K562 (cell line): ENCODE results near the gene C16orf95.

Source experiments
- CREM ChIP-seq: IDR thresholded peaks from 2 replicates; pipeline ENCODE4 v1.6.1; 2014; ENCODE audit warnings: antibody characterized with exemption, low read depth
- FOS ChIP-seq: IDR thresholded peaks from 3 replicates; pipeline ENCODE4 v1.6.1; 2011; ENCODE audit not compliant: insufficient read length; ENCODE audit errors: extremely low read depth
- MAX ChIP-seq: sonication (generic); formaldehyde crosslinking; IDR thresholded peaks from 2 replicates; pipeline ENCODE4 v1.9.0; 2022; ENCODE audit warnings: mild to moderate bottlenecking, missing genetic modification reagents
- POLR2A ChIP-seq: fragments of 450-650 bp; conservative IDR thresholded peaks from 2 replicates; pipeline ENCODE4 v1.6.1; 2016
- RAD21 ChIP-seq, 2 experiments: fragments of 250-450 bp in 1 of 2; fragments of 450-650 bp in 1 of 2; sonication (Bioruptor Pico) in 1 of 2; formaldehyde crosslinking in 1 of 2; IDR thresholded peaks in 1 of 2; conservative IDR thresholded peaks in 1 of 2; 2 replicates each; pipeline versions ENCODE4 v1.4.0 to v1.8.0; 2020 to 2022; ENCODE audit warnings: mild to moderate bottlenecking in 2 of 2, moderate library complexity in 1 of 2
- RBM15 ChIP-seq: fragments of 200-400 bp; formaldehyde crosslinking; IDR thresholded peaks from 2 replicates; pipeline ENCODE4 v1.6.1; 2018; ENCODE audit warnings: mild to moderate bottlenecking, low read length, moderate library complexity; ENCODE audit not compliant: insufficient read depth
- SIN3B ChIP-seq: fragments of 450-650 bp; IDR thresholded peaks from 2 replicates; pipeline ENCODE4 v1.6.1; 2017; ENCODE audit warnings: low read depth, mild to moderate bottlenecking, moderate library complexity
- ZBTB7A ChIP-seq: IDR thresholded peaks from 2 replicates; pipeline ENCODE4 v1.6.1; 2011; ENCODE audit warnings: low read depth, mild to moderate bottlenecking, low read length, moderate library complexity, borderline replicate concordance; ENCODE audit not compliant: control insufficient read depth
- ZNF124 ChIP-seq: sonication (generic); formaldehyde crosslinking; IDR thresholded peaks from 2 replicates; pipeline ENCODE4 v1.8.1; 2022; ENCODE audit warnings: missing genetic modification reagents
- ZNF407 ChIP-seq: fragments of 450-650 bp; IDR thresholded peaks from 2 replicates; pipeline ENCODE4 v1.6.1; 2016; ENCODE audit warnings: low read depth
- TF ChIP-seq, protein P1 (sequence below): sonication (generic); formaldehyde crosslinking; IDR thresholded peaks from 2 replicates; pipeline ENCODE4 v1.8.0; 2023; ENCODE audit warnings: missing genetic modification reagents, mild to moderate bottlenecking, borderline replicate concordance

DNA sequence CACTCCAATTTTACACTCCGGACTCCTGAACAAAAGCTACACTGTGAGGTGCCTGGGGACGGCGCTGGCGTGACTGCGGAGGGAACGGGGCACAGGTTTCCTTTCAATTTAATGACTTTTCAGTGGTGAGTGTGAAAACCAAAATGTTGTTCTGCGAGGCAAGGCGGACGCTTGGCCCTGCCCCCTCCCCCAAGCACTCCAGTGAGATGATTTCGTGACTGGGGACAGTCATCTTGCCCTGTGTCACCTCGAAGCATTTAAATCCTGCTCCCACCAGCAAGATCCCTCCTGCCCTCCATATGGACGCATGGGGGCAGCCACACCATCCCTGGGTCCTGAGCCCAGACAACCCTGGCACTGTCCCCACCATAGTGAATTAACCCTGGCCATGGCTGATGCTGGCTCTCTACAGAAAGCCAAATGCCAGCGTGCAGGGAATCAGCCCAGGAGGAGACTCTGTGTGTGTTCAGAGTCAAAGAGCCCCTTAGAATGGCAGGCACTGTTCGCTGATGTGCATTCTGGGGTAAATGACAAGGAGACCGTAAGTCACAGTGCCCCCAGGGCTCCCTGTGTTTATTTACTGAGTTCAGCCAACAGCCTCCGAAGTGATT lies 41.0 kb downstream of the C16orf95 start:
- no peak for TF ChIP-seq POLR2A
- TF ChIP-seq ZNF407: no peak
- TF ChIP-seq ZBTB7A: no peak
- TF ChIP-seq, protein P1, sequence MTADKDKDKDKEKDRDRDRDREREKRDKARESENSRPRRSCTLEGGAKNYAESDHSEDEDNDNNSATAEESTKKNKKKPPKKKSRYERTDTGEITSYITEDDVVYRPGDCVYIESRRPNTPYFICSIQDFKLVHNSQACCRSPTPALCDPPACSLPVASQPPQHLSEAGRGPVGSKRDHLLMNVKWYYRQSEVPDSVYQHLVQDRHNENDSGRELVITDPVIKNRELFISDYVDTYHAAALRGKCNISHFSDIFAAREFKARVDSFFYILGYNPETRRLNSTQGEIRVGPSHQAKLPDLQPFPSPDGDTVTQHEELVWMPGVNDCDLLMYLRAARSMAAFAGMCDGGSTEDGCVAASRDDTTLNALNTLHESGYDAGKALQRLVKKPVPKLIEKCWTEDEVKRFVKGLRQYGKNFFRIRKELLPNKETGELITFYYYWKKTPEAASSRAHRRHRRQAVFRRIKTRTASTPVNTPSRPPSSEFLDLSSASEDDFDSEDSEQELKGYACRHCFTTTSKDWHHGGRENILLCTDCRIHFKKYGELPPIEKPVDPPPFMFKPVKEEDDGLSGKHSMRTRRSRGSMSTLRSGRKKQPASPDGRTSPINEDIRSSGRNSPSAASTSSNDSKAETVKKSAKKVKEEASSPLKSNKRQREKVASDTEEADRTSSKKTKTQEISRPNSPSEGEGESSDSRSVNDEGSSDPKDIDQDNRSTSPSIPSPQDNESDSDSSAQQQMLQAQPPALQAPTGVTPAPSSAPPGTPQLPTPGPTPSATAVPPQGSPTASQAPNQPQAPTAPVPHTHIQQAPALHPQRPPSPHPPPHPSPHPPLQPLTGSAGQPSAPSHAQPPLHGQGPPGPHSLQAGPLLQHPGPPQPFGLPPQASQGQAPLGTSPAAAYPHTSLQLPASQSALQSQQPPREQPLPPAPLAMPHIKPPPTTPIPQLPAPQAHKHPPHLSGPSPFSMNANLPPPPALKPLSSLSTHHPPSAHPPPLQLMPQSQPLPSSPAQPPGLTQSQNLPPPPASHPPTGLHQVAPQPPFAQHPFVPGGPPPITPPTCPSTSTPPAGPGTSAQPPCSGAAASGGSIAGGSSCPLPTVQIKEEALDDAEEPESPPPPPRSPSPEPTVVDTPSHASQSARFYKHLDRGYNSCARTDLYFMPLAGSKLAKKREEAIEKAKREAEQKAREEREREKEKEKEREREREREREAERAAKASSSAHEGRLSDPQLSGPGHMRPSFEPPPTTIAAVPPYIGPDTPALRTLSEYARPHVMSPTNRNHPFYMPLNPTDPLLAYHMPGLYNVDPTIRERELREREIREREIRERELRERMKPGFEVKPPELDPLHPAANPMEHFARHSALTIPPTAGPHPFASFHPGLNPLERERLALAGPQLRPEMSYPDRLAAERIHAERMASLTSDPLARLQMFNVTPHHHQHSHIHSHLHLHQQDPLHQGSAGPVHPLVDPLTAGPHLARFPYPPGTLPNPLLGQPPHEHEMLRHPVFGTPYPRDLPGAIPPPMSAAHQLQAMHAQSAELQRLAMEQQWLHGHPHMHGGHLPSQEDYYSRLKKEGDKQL (CRISPR knock-in tag): no peak
- TF ChIP-seq FOS: no peak
- no peak for TF ChIP-seq MAX (CRISPR knock-in tag)
- TF ChIP-seq ZNF124: no peak
- no peak for TF ChIP-seq RAD21 (CRISPR knock-in tag; conservative IDR thresholded peaks at IDR 0.05 in 1 of 2, IDR thresholded peaks at IDR 0.05 in 1 of 2)
- no peak for TF ChIP-seq CREM
- no peak for TF ChIP-seq RBM15
- TF ChIP-seq SIN3B: no peak
